Measurements from ENCODE around the gene ELSPBP1. TPM values are rescaled to one million over a fixed set of nuclear protein-coding genes. Genes with fewer than 3 reads are reported as not detected.
"Not testable (repeated sequence)": the region's sequence is repeated elsewhere in the genome, so short reads cannot be mapped to it uniquely, and the experiment has no call there.

ELSPBP1 gene
- not detected for polyA plus RNA-seq (2012; ENCODE audit: insufficient read depth, insufficient read length)

DNA sequence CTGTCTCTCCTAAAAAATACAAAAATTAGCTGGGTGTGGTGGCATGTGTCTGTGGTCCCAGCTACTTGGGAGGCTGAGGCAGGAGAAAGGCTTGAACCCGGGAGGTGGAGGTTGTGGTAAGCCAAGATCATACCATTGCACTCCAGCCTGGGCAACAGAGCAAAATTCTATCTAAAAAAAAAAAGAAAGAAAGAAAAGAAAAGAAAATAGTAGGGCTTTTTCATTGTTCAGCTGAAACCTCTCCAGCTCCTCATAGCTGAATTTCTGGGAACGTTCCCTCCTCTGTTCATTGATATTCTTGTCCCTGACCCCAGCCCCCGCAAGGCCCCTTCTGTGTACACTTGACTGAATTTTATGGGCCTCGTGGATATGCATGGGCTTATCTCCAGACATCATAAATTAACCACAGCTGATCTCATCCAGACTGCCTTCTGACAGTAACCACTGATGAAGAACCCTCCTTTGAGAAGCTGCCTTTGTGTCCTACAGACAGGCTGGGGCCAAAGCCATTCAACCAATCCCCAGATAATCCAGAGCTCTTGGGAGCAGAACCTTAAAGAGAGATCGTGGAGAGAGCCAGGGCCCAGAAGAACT lies at the start of gene ELSPBP1:
TSS of gene ELSPBP1 (plus strand) at position 424 of the 594 bp plus-strand sequence. CDS start 14,036 bp downstream, outside the sequence.
- no peak for DNase-seq (ENCODE audit: low read depth, low spot score)

GRCh38 chr19:47949852-47950521 lies 44.4 kb upstream of the ELSPBP1 start:
- not testable (repeated sequence) for H3K4me3 ChIP-seq (ENCODE audit: low read length); DNase-seq (ENCODE audit: low read depth, low spot score)

More for the DNA sequence above, at the start of gene ELSPBP1:
- no peak within 1 kb of the TSS for H3K4me3 ChIP-seq (ENCODE audit: low read length)

DNA sequence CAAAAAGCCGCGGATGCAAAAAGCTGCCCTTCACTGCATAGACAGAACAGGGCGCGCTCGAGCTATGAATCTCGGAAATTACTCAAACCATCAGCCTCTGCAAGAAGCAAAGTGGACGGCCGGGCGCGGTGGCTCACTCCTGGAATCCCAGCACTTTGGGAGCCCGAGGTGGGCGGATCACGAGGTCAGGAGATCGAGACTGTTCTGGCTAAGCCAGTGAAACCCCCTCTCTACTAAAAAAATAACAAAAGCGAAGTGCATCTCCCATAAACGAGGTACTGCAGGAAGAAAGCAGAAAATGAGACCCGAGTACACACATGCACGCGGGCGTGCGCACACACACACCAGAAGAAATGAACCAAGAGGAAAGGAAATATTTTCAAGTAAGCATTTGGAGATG lies 42.3 kb upstream of the ELSPBP1 start:
- not testable (repeated sequence) for H3K4me3 ChIP-seq (ENCODE audit: low read length); DNase-seq (ENCODE audit: low read depth, low spot score)

GRCh38 chr19:47955936-47956335 lies 38.5 kb upstream of the ELSPBP1 start:
- DNase-seq (ENCODE audit: low read depth, low spot score); H3K4me3 ChIP-seq (ENCODE audit: low read length): not testable (repeated sequence)

DNA sequence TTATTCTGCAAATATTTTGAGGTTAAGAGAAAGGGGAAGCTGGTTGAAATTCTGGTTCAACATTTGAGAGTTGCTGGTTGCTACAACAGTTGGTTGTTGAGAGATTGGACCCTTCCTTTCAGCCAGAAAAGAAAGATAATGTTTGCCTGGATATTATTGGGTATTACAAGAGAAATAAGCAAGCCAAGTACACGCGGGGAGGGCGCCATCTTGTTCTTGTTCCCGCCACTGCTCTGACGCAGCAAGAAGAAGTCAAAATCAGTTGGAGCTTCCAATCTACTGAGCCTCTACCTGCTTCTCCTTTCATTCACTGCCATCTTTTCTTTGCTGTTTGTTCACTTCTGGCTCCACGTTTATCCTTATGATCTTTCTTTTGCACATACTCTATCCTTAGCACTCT lies 20.9 kb upstream of the ELSPBP1 start:
- no peak for DNase-seq (ENCODE audit: low read depth, low spot score)
- H3K4me3 ChIP-seq (ENCODE audit: low read length), result no peak overlapping the region

GRCh38 chr19:47991191-47991808 lies 3.1 kb upstream of the ELSPBP1 start:
- no peak overlapping the region for H3K4me3 ChIP-seq (ENCODE audit: low read length)

GRCh38 chr19:47992070-47992469 lies 2.4 kb upstream of the ELSPBP1 start, which contains the start of gene BSPH1:
BSPH1 (minus strand) TSS chr19:47992170; CDS start chr19:47992081, 89 bp downstream.
- no peak for DNase-seq (ENCODE audit: low read depth, low spot score)
- no peak within 1 kb of the TSS for H3K4me3 ChIP-seq (ENCODE audit: low read length)

More at GRCh38 chr19:47991191-47991808, 3.1 kb upstream of the ELSPBP1 start:
- DNase-seq (ENCODE audit: low read depth, low spot score), result no peak

DNA sequence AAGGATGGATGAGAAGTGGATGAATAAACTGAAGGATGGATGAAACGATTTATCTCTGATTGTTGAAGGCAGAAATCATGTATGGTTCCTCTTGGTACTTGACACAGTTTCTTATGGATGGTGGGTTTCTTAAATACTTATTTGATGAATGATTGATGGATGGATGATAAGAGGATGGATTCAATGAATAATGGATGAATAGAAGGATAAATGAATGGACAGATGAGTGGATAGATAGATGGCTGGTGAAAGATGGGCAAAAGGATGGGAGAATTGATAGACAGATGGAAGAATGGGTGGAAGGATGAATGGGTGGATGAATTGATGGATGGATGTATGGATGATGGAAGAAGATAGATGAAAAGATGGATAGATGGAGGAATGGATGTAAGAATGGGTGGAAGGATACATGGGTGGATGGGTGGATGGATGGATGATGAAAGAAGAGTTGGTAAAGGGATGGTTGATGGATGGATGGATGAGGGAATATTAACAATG lies 1.8 kb downstream of the ELSPBP1 start:
- no peak overlapping the region for H3K4me3 ChIP-seq (ENCODE audit: low read length)
- DNase-seq (ENCODE audit: low read depth, low spot score), result no peak

DNA sequence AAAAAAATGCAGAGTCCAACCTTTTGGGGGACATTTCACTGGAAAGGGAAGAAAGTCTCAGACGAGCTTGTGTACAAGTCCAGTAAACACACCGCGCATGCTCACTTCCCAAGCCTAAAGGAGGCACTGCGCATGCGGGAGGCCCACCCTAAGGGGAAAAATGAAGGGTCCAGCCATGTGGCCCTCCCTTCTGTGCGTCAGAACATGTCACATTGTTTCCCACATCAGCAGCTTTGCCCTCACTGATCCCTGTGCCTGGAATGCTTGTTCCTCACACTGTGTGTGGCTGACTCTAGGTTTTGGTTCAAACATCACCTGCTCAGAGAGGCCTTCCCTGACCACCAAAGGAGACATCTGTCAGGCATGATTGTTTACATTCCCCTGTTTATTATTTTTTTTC lies 4.4 kb downstream of the ELSPBP1 start:
- H3K4me3 ChIP-seq (ENCODE audit: low read length), result no peak overlapping the region
- no peak for DNase-seq (ENCODE audit: low read depth, low spot score)

DNA sequence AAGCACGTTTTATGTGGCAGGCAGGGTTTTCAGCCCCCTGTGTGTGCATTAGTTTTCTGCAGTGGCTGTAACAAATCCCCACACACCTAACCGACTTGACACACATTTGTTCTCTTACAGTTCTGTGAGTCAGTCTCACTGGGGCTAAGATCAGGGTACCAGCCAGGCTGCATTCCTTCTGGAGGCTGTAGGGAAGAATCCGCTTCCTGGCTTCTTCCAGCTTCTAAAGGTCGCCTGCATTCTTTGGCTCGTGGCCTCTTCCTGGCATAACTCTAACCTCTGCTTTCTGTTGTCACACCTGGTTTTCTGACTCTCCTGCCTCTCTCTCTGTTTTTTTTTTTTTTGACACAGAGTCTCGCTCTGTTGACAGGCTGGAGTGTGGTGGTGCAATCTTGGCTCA lies 6.4 kb downstream of the ELSPBP1 start:
- no peak overlapping the region for H3K4me3 ChIP-seq (ENCODE audit: low read length)

DNA sequence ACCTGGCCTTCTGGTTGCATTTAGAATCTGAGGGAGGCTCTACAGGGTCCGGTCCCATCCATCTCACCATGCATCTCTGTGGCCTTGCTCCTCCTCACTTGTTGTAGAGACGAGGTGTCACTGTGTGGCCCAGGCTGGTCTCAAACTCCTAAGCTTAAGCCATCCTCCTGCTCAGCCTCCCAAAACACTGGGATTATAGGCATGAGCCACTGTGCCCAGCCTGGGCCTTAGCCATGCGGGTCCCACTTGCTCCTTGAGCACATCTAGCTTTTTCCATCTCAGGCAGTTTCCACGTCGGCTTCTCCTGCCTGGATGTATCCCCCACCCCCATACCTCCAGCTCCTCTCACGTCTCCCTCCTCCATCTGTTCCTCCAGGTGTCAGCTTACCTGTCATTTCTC lies 9.8 kb downstream of the ELSPBP1 start:
- DNase-seq (ENCODE audit: low read depth, low spot score), result no peak
- no peak overlapping the region for H3K4me3 ChIP-seq (ENCODE audit: low read length)

More for the DNA sequence above, 6.4 kb downstream of the ELSPBP1 start:
- no peak for DNase-seq (ENCODE audit: low read depth, low spot score)

GRCh38 chr19:48006762-48007161 lies 12.3 kb downstream of the ELSPBP1 start:
- no peak for DNase-seq (ENCODE audit: low read depth, low spot score)
- no peak overlapping the region for H3K4me3 ChIP-seq (ENCODE audit: low read length)

DNA sequence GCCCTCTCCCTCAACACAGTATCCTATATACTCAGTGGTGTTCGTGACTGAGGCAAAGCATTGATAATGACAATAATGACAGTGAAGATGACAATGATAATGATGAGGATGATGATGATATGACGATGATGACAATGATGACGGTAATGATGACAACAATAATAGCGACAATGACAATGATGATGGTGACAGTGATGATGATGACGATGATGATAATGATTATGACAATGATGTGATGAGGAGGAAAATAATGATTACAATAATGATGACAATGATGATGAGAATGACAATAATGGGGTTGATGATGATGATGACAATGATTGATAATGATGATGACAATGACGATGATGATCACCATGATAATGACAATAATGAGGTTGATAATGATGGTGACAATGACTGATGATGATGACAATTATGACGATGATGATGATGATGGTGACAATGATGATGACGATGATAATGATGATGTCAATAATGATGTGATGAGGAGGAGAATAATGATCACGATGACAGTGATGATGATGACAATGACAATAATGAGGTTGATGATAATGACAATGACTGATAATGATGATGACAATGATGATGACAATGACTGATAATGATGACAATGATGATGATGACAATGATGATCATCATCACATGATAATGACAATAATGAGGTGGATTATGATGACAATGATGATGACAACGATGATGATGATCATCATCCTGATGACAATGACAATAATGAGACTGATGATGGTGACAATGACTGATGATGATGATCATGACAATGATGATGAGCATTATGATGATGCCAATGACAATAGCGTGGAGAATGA lies 16.7 kb downstream of the ELSPBP1 start:
- no peak for DNase-seq (ENCODE audit: low read depth, low spot score)
- H3K4me3 ChIP-seq (ENCODE audit: low read length), result no peak overlapping the region

- no peak overlapping the region for H3K4me3 ChIP-seq (ENCODE audit: low read length)
- DNase-seq (ENCODE audit: low read depth, low spot score), result no peak
Measured at GRCh38 chr19:48020686-48021085, 26.3 kb downstream of the ELSPBP1 start.

DNA sequence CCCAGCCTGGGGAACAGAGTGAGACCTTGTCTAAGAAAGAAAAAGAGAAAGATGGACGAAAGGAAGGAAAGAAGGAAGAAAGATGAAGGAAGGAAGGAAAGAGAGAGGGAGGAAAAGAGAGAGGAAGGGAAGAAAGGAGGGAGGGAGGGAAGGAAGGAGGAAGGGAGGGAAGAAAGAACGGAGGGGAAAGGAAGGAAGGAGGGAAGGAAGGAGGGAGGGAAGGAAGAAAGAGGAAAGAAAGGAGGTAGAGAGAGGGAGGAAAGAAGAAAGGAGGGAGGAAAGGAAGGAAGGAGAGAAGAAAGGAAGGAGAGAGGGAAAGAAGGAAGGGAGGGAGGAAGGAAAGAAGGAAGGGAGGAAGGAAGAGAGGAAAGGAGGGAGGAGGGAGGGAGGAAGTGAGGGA lies 28.6 kb downstream of the ELSPBP1 start:
- no peak overlapping the region for H3K4me3 ChIP-seq (ENCODE audit: low read length)
- no peak for DNase-seq (ENCODE audit: low read depth, low spot score)

DNA sequence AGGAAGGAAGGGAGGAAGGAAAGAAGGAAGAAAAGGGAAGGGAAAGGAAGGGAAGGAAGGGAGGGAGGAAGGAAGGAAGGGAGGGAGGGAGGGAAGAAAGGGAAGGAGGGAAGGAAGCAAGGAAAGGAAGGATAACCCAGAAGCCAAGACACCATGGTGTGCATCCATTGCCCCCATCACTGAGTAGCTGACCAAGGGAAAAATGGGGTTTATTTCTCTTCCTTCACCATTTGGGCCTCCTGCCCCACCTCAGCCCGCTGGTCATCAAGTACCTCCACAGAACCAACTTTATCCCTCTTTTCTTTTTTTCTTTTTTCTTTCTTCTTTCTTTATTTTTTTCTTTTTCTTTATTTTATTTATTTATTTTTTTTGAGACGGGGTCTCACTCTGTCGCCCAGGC lies 29.1 kb downstream of the ELSPBP1 start:
- no peak for DNase-seq (ENCODE audit: low read depth, low spot score)
- no peak overlapping the region for H3K4me3 ChIP-seq (ENCODE audit: low read length)

GRCh38 chr19:48025480-48025879 lies 31.0 kb downstream of the ELSPBP1 start:
- DNase-seq (ENCODE audit: low read depth, low spot score), result no peak

GRCh38 chr19:48029431-48029830 lies 35.0 kb downstream of the ELSPBP1 start:
- no peak overlapping the region for H3K4me3 ChIP-seq (ENCODE audit: low read length)
- DNase-seq (ENCODE audit: low read depth, low spot score), result no peak

More at GRCh38 chr19:48025480-48025879, 31.0 kb downstream of the ELSPBP1 start:
- H3K4me3 ChIP-seq (ENCODE audit: low read length), result no peak overlapping the region

GRCh38 chr19:48030073-48030472 lies 35.6 kb downstream of the ELSPBP1 start:
- no peak overlapping the region for H3K4me3 ChIP-seq (ENCODE audit: low read length)
- DNase-seq (ENCODE audit: low read depth, low spot score), result no peak

All from Jurkat, Clone E6-1 (cell line).